ELF-1 (cell line): Measurements from ENCODE around the gene CUTC.
"Not testable (repeated sequence)": the region's sequence is repeated elsewhere in the genome, so short reads cannot be mapped to it uniquely, and the experiment has no call there.

ENCODE experiments used
- DNase-seq: peaks from one replicate; pipeline ENCODE4 v3.0.0-alpha.2; 2016; ENCODE audit warnings: low read depth, low spot score

Gene CUTC

GRCh38 chr10:99732033-99732842 is at the start of gene CUTC, which contains the start of gene COX15:
Gene CUTC (plus strand): TSS chr10:99732234. CDS start chr10:99732349, 115 bp downstream.
Gene COX15 (minus strand): TSS chr10:99732127. CDS start chr10:99732049, 78 bp downstream.
- DNase-seq, result peak; percentile 99

GRCh38 chr10:99682752-99683151 is 49.3 kb upstream of the CUTC start:
- DNase-seq, result peak; percentile 9

GRCh38 chr10:99685597-99685967 is 46.5 kb upstream of the CUTC start:
- no peak for DNase-seq

GRCh38 chr10:99689461-99689860 is 42.6 kb upstream of the CUTC start:
- DNase-seq, result no peak

- DNase-seq, result no peak
Observed at GRCh38 chr10:99693933-99694583, 38.0 kb upstream of the CUTC start.

GRCh38 chr10:99695761-99696160 is 36.3 kb upstream of the CUTC start:
- no peak for DNase-seq

- DNase-seq, result peak; percentile 22
Observed at GRCh38 chr10:99698504-99699080, 33.4 kb upstream of the CUTC start.

- DNase-seq, result no peak
Observed at GRCh38 chr10:99700649-99701048, 31.4 kb upstream of the CUTC start.

- no peak for DNase-seq
Observed at GRCh38 chr10:99708428-99709012, 23.5 kb upstream of the CUTC start.

GRCh38 chr10:99709480-99710229 is 22.4 kb upstream of the CUTC start:
- peak; percentile 14 for DNase-seq

GRCh38 chr10:99711129-99711719 is 20.8 kb upstream of the CUTC start:
- no peak for DNase-seq

GRCh38 chr10:99714446-99714845 is 17.6 kb upstream of the CUTC start:
- DNase-seq, result no peak

- no peak for DNase-seq
Observed at GRCh38 chr10:99720387-99720786, 11.6 kb upstream of the CUTC start.

- no peak for DNase-seq
Observed at GRCh38 chr10:99730026-99730425, 2.0 kb upstream of the CUTC start.

GRCh38 chr10:99731306-99732032 is 565 bp upstream of the CUTC start:
- no peak for DNase-seq

GRCh38 chr10:99733366-99733765 is 1.3 kb downstream of the CUTC start:
- peak; percentile 5 for DNase-seq

- DNase-seq, result not testable (repeated sequence)
Observed at GRCh38 chr10:99734111-99734510, 2.1 kb downstream of the CUTC start.

- no peak for DNase-seq
Observed at GRCh38 chr10:99740260-99740659, 8.2 kb downstream of the CUTC start.

- DNase-seq, result no peak
Observed at GRCh38 chr10:99740933-99741559, 9.0 kb downstream of the CUTC start.

- no peak for DNase-seq
Observed at GRCh38 chr10:99742254-99742653, 10.2 kb downstream of the CUTC start.
